Keratinocyte (primary cell): ENCODE results near the gene ZBTB37. TPM values are rescaled to one million over a fixed set of nuclear protein-coding genes. Genes with fewer than 3 reads are reported as not detected.

ENCODE experiments used
- DNase-seq: peaks from one replicate; pipeline ENCODE4 v3.0.0-alpha.2; 2011; ENCODE audit warnings: low read depth, missing footprints, low spot score
- FAIRE-seq: peaks from 2 replicates; lab custom pipeline; 2011; peaks lifted over from hg19 to GRCh38; lab: Jason Lieb, UNC
- H2AFZ ChIP-seq: 2 replicates; pipeline ENCODE4 v1.6.0; 2012; ENCODE audit warnings: low read length, control low read depth, inconsistent platforms; ENCODE audit not compliant: control insufficient read depth
- H3K27ac ChIP-seq: 2 replicates; pipeline ENCODE4 v1.5.1; 2011; ENCODE audit warnings: low read length; ENCODE audit not compliant: control insufficient read depth, insufficient read depth
- H3K27me3 ChIP-seq: 3 replicates; pipeline ENCODE4 v1.6.0; 2011; ENCODE audit warnings: low read length; ENCODE audit not compliant: control insufficient read depth, insufficient read depth; ENCODE audit errors: extremely low read depth
- H3K36me3 ChIP-seq, 2 experiments: 2 replicates in 1 of 2; 3 replicates in 1 of 2; pipeline ENCODE4 v1.5.1; 2011; ENCODE audit warnings: low read length in 2 of 2, mild to moderate bottlenecking in 1 of 2; ENCODE audit not compliant: control insufficient read depth in 2 of 2, insufficient read depth in 2 of 2; ENCODE audit errors: extremely low read depth in 1 of 2
- H3K4me1 ChIP-seq: 3 replicates; pipeline ENCODE4 v1.5.1; 2011; ENCODE audit warnings: low read length; ENCODE audit not compliant: control insufficient read depth, insufficient read depth; ENCODE audit errors: extremely low read depth
- H3K4me2 ChIP-seq: 3 replicates; pipeline ENCODE4 v1.6.0; 2011; ENCODE audit warnings: low read depth, low read length; ENCODE audit not compliant: control insufficient read depth, insufficient read depth; ENCODE audit errors: extremely low read depth
- H3K4me3 ChIP-seq, 3 experiments: fragments of 200-600 bp in 1 of 3; sonication (generic) in 1 of 3; 2 replicates in 2 of 3; 3 replicates in 1 of 3; pipeline ENCODE4 v1.5.1; 2011 to 2016; ENCODE audit warnings: low read length in 3 of 3, mild to moderate bottlenecking in 3 of 3, control low read depth in 2 of 3, inconsistent platforms in 1 of 3, low read depth in 1 of 3, mixed read lengths in 1 of 3, mixed run types in 1 of 3, moderate library complexity in 1 of 3; ENCODE audit not compliant: control insufficient read depth in 2 of 3, insufficient read depth in 2 of 3; ENCODE audit errors: extremely low read depth in 1 of 3
- H3K79me2 ChIP-seq: 2 replicates; pipeline ENCODE4 v1.6.0; 2012; ENCODE audit warnings: low read length; ENCODE audit not compliant: control insufficient read depth, insufficient read depth
- H3K9ac ChIP-seq: 3 replicates; pipeline ENCODE4 v1.6.0; 2011; ENCODE audit warnings: low read length; ENCODE audit not compliant: control insufficient read depth, insufficient read depth; ENCODE audit errors: extremely low read depth
- H3K9me1 ChIP-seq: 3 replicates; pipeline ENCODE4 v1.6.0; 2011; ENCODE audit warnings: low read length; ENCODE audit not compliant: control insufficient read depth, insufficient read depth; ENCODE audit errors: extremely low read depth
- H3K9me3 ChIP-seq: 2 replicates; pipeline ENCODE4 v1.5.1; 2012; ENCODE audit warnings: low read depth, low read length; ENCODE audit not compliant: control insufficient read depth
- H4K20me1 ChIP-seq: 3 replicates; pipeline ENCODE4 v1.6.0; 2011; ENCODE audit warnings: low read length; ENCODE audit not compliant: control insufficient read depth, insufficient read depth; ENCODE audit errors: extremely low read depth
- CTCF ChIP-seq, 3 experiments: IDR thresholded peaks in 1 of 3; conservative IDR thresholded peaks in 1 of 3; optimal IDR thresholded peaks in 1 of 3; 2 replicates in 2 of 3; 3 replicates in 1 of 3; pipeline versions ENCODE3 to v1.5.1; 2011; ENCODE audit warnings: low read length in 3 of 3, mild to moderate bottlenecking in 3 of 3, moderate library complexity in 2 of 3, control low read depth in 1 of 3, inconsistent platforms in 1 of 3; ENCODE audit not compliant: insufficient read depth in 2 of 3; ENCODE audit errors: extremely low read depth in 1 of 3
- EZH2 ChIP-seq: IDR thresholded peaks from one replicate; pipeline ENCODE4 v1.6.1; 2012; ENCODE audit warnings: inconsistent platforms, mild to moderate bottlenecking, low read length, moderate library complexity
- dilution Hi-C: fragments of 300-500 bp; cut with MboI; formaldehyde crosslinking; loops from one replicate; pipeline ENCODE4 v1.7.0; 2020; ENCODE audit warnings: low sequenced_read_pairs; ENCODE audit not compliant: extremely low pct_ligation_motif_present
- polyA plus RNA-seq, 5 experiments: library from polyadenylated mRNA; depleted of rRNA in 3 of 5; stranded (reverse) in 3 of 5; stranded (forward) in 1 of 5; unstranded in 1 of 5; fragments of >200 nt; gene quantifications; 1 replicate in 1 of 5; 2 replicates in 3 of 5; 3 replicates in 1 of 5; pipeline versions ENCODE4 v1.2.1 to v1.2.3, GENCODE V29; 2011 to 2012; ENCODE audit warnings: missing spikeins in 2 of 5, low read depth in 1 of 5, low replicate concordance in 1 of 5

Gene ZBTB37
- polyA plus RNA-seq, 1 donor (not counting 4 experiments of a cell fraction or from before 2014, with no cell fraction given), result 1.8 TPM

- dilution Hi-C loops, result no loop called here
- Histone ChIP-seq H3K4me1 (peaks cover 32% of the 10 kb centered on the region), H3K4me2 (peak within 1 kb of the TSS; percentile 95), H2AFZ (peak within 1 kb of the TSS; percentile 97), H3K4me3 (peak within 1 kb of the TSS; percentile 87 to 100 (median 96)), H3K36me3 (peaks cover 19 to 46% of the 10 kb centered on the region in 2 experiments), H4K20me1 (peaks cover 37% of the 10 kb centered on the region), H3K9ac (peak within 1 kb of the TSS; percentile 99), H3K27me3 (no peaks in the 10 kb centered on the region), H3K9me1 (no peaks in the 10 kb centered on the region), H3K9me3 (no peaks in the 10 kb centered on the region), H3K79me2 (peaks cover 38% of the 10 kb centered on the region), H3K27ac (peak within 1 kb of the TSS; percentile 93)
- TF ChIP-seq EZH2, result no peak
- no peak for TF ChIP-seq CTCF (optimal IDR thresholded peaks at IDR 0.05 in 1 of 3, IDR thresholded peaks at IDR 0.05 in 1 of 3, conservative IDR thresholded peaks at IDR 0.05 in 1 of 3; ENCODE audit: extremely low read depth in 1 of 3, insufficient read depth in 2 of 3, low read length in 3 of 3)
- FAIRE-seq (no peak), DNase-seq (peak; percentile 100)
These were observed 371 bp upstream of the ZBTB37 start, which contains the start of gene GAS5 for GRCh38 chr1:173867753-173868265. Gene GAS5, minus strand, starts transcription at chr1:173867989.

- dilution Hi-C loops, result no loop called here
- peak overlapping the region; percentile 97 for H2AFZ ChIP-seq
- TF ChIP-seq EZH2 (no peak), CTCF (optimal IDR thresholded peaks at IDR 0.05 in 1 of 3, IDR thresholded peaks at IDR 0.05 in 1 of 3, conservative IDR thresholded peaks at IDR 0.05 in 1 of 3; ENCODE audit: extremely low read depth in 1 of 3, insufficient read depth in 2 of 3, low read length in 3 of 3) (no peak)
- H3K27ac ChIP-seq, result peak overlapping the region; percentile 93
- peaks cover 29% of the 10 kb centered on the region for H4K20me1 ChIP-seq
- H3K4me1 ChIP-seq, result peaks cover 32% of the 10 kb centered on the region
- peak overlapping the region; percentile 99 for H3K9ac ChIP-seq
- FAIRE-seq (no peak), DNase-seq (no peak)
- H3K79me2 ChIP-seq, result peaks cover 38% of the 10 kb centered on the region
- no peaks in the 10 kb centered on the region for H3K9me1 ChIP-seq
- peak overlapping the region; percentile 87 to 100 (median 94) for H3K4me3 ChIP-seq
- H3K27me3 ChIP-seq, result no peaks in the 10 kb centered on the region
- H3K9me3 ChIP-seq, result no peaks in the 10 kb centered on the region
- H3K36me3 ChIP-seq, result peaks cover 14 to 38% of the 10 kb centered on the region in 2 experiments
- H3K4me2 ChIP-seq, result peak overlapping the region; percentile 95
These were observed 810 bp downstream of the ZBTB37 start for GRCh38 chr1:173869021-173869359.
